GM12865 (cell line): Measurements from ENCODE around the gene ILDR1.

ENCODE experiments used
- DNase-seq: peaks from one replicate; pipeline ENCODE4 v3.0.0; 2010; ENCODE audit warnings: low read depth
- H3K4me3 ChIP-seq: 2 replicates; pipeline ENCODE4 v1.5.1; 2011; ENCODE audit warnings: mild to moderate bottlenecking, low read depth, low read length, control low read depth
- CTCF ChIP-seq: IDR thresholded peaks from 2 replicates; pipeline ENCODE4 v1.5.1; 2011; ENCODE audit warnings: low read length, control low read depth, low read depth, inconsistent platforms; ENCODE audit not compliant: insufficient read depth; ENCODE audit errors: missing control alignments

Gene ILDR1

GRCh38 chr3:121957674-121958415 lies 64.2 kb downstream of the ILDR1 start:
- no peak for TF ChIP-seq CTCF
- DNase-seq, result peak; percentile 36
- H3K4me3 ChIP-seq, result no peak overlapping the region

GRCh38 chr3:121956363-121956762 lies 65.7 kb downstream of the ILDR1 start:
- no peak for TF ChIP-seq CTCF
- no peak overlapping the region for H3K4me3 ChIP-seq
- no peak for DNase-seq

- TF ChIP-seq CTCF, result no peak
- no peak overlapping the region for H3K4me3 ChIP-seq
- DNase-seq, result no peak
Measured at GRCh38 chr3:121951291-121951919, 70.6 kb downstream of the ILDR1 start.

GRCh38 chr3:121948641-121949040 lies 73.4 kb downstream of the ILDR1 start:
- no peak for DNase-seq
- no peak for TF ChIP-seq CTCF
- no peak overlapping the region for H3K4me3 ChIP-seq

- DNase-seq, result no peak
Measured at GRCh38 chr3:121943431-121943830, 78.6 kb downstream of the ILDR1 start.

GRCh38 chr3:121942116-121942786 lies 79.8 kb downstream of the ILDR1 start:
- no peak for DNase-seq
- no peak overlapping the region for H3K4me3 ChIP-seq
- no peak for TF ChIP-seq CTCF

More at GRCh38 chr3:121943431-121943830, 78.6 kb downstream of the ILDR1 start:
- H3K4me3 ChIP-seq, result no peak overlapping the region
- no peak for TF ChIP-seq CTCF
